Activated CD4-positive, alpha-beta T cell treated with anti-CD3 and anti-CD28 coated beads for 1 hour (primary cell): ENCODE data around the gene KCP.
A peak's percentile ranks its signal among the peaks of the same experiment; 100 is the strongest.

Experiments
- DNase-seq: peaks from one replicate; pipeline ENCODE4 v3.0.0-alpha.2; 2020

KCP gene

GRCh38 chr7:128938544-128939074 lies 28.1 kb upstream of the KCP start:
- DNase-seq: no peak

GRCh38 chr7:128937647-128938543 lies 27.4 kb upstream of the KCP start, which contains the start of gene IRF5:
IRF5 (plus strand) TSS chr7:128937927; CDS start chr7:128942082, 4,155 bp downstream.
- no peak for DNase-seq

GRCh38 chr7:128937271-128937646 lies 26.8 kb upstream of the KCP start:
- no peak for DNase-seq

- DNase-seq: no peak
Observed at GRCh38 chr7:128936798-128937197, 26.3 kb upstream of the KCP start.

DNA sequence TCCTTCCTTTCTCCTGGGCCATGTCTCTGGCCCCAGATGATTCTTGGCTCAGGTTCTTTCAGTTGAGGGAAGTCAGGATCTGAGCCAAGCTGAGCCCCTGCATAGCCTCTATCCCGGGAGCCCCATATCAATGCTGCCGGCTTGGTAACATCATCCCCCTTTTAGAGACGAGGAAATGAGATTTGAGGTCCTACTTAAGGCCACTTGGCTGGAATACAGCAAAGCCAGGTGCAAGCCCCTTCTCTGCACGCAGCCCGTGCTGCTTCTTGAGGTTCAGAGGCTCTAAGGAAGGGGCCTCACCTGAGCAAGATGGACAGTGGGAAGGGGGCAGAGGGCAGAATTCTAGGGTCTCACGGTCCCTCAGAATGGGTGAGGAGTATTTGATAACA lies 24.8 kb upstream of the KCP start:
- DNase-seq: no peak

DNA sequence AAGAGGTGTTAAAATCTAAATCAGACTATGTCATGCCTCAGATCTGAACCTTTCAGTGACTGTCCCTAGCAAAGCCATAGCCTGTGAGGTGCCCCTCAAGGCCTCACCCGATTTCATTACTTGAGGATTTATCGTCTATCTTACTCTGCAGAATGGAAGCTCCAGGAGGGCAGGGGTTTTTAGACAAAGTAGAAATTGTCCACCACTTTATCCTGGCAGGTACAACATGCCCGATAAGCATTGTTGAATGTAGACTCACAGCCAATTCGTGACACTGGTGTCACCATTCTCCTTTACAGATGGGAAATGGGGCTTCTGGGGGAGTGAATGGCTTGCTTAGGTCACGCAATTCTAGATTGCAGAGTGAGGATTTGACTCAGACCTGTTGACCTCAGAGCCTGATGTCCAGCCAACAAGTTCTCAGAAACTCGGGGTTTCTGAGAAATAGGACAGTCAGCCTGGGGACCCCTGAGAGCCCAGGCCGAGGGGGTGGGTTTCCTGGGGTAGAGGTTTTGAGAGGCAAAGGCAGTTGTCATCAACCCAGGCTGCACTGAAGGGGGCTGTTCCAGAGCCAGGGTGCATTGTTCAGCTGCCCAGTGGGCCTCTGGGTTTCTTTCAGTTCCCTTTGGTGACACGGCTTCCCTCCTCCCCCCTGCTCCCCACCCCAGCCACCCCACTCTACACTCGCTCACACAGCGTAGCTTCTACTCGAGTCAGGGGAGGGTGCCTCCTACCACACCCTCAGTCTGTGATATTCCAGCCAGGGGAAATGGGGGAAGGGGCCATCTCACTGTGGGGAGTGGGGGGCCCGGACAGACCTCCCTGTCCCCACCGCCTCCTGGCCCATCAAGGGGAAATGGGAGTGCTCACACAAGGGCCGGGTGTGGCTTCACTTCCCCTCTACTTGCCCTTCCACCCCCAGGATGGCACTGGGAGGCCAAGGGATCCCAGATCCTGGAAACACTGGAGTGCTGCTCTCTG lies 24.1 kb upstream of the KCP start:
- no peak for DNase-seq

DNA sequence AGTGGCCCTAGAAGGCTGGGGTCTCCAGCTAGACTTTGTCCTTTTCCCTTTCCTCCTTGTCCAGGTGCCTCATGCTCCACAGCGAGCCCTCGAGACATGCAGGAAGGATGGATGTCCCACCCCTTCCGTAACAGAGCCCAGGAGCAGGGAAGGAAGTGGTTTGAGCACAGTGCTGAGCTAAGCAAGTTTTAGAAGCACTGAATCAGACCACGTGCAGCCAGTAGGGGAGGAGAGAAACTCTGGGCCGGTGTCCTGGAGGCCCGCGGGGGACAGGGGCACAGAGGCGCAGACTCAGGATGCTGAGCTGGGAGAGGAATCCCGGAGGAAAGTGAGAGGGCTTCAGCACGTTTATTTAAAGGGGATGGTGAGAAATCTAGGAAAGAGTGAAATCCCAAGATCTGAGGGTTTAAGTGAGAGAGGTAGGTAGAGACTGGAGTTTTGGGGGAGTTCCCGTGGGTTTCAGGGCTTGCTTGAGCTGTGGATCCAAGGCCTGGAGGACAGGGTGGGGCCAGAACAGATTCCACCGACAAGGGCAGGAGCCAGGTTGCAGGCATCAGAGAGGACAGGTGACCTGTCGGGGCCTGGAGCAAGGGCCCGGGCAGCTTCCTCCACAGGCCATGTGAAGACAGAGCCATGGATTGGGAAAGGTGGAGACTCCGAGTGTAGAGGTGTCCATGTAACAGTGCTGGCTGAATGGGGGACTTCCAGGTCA lies 22.8 kb upstream of the KCP start:
- no peak for DNase-seq

- DNase-seq: no peak
Observed at GRCh38 chr7:128932862-128933179, 22.3 kb upstream of the KCP start.

DNA sequence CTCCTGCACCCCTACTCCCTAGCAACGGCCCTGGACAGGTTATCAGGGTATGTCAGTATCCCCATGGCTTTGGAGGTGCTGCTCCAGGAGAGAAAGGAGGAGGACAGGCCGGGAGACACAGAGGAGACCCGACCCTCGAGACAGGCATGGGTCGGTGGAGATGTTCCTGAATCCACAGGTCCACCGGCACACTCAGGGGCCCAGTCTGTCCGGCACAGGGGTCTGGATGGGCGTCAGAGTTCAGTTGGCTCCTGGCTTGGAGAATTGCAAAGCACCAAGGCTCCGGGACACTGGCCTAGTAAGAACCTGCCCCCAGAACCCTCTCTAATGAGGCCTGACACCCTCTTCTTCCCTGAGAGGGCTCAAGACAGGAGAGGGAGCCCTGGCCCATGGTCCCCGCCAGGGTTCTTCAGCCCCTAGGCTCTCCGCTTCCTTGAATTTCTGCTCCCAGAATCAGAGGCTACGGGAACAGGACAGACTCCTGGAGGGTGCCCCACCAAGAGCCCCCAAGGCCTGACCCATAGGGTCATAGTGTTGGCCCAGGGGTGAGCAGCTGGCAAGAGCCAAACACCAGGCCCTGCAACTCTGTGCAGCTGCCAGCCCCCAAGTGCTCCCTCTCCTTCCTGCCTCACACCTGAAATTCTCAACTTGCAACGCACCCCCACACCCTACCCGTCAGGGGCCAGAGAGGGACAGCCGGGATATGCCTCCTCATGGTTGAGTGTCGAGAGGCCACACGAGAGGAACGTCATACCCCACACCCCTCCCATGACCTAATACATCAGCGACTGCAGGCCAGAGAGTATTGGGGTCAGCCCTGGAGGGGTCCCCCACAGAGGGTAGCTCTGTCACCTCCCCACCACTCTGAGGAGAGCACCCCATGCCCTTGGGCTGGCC lies 21.7 kb upstream of the KCP start:
- no peak for DNase-seq

DNA sequence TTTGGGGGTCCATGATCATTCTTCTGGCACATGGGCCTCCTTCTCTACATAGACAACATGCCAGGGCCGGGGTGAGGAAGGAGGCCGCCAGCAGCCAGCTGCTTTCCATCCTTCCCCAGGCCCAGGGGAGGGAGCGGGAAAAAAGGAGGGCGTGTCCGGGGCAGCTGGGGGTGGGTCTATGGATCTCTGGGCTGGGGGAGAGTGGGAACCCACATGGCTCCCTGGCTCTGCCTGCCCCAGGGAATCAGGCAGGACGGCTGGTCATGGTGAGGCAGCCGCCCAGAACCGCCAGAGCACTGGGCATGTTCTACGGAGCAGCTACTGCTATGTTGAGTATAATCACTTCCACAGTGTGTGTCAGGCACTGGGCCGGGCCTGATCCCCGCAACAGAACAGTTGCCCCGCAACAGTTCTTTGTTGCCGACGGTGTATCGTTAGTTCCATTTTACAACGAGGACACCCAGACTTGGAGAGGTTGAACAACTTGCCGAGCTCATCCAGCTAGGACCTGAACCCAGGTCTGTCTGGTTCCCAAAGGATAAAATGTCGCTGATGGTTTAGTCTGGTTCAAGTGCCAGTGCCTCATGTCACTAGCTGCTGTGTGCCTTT lies 20.8 kb upstream of the KCP start:
- DNase-seq: no peak

GRCh38 chr7:128928882-128929788 lies 18.6 kb upstream of the KCP start:
- DNase-seq: no peak

- no peak for DNase-seq
Observed at GRCh38 chr7:128928159-128928813, 17.8 kb upstream of the KCP start.

GRCh38 chr7:128924707-128925588 lies 14.4 kb upstream of the KCP start:
- DNase-seq: no peak

DNA sequence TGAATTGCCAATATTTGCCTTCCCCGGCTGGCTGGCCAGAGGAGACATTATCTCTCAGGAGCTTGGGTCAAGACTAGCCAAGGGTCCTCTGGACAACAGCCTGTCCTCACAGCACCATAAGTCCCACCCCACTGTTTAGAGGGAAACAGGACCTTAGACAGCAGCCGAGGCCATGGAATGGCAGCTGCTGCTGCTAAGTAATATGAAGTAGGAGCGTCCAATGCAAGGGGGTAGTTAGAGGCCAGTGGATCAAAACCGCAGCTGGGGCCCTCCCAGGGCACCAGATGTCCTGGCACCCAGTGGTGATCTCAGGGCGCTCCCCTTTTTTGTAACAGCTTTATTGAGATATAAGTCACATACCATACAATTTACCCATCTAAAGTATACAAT lies 12.9 kb upstream of the KCP start:
- DNase-seq: no peak

DNA sequence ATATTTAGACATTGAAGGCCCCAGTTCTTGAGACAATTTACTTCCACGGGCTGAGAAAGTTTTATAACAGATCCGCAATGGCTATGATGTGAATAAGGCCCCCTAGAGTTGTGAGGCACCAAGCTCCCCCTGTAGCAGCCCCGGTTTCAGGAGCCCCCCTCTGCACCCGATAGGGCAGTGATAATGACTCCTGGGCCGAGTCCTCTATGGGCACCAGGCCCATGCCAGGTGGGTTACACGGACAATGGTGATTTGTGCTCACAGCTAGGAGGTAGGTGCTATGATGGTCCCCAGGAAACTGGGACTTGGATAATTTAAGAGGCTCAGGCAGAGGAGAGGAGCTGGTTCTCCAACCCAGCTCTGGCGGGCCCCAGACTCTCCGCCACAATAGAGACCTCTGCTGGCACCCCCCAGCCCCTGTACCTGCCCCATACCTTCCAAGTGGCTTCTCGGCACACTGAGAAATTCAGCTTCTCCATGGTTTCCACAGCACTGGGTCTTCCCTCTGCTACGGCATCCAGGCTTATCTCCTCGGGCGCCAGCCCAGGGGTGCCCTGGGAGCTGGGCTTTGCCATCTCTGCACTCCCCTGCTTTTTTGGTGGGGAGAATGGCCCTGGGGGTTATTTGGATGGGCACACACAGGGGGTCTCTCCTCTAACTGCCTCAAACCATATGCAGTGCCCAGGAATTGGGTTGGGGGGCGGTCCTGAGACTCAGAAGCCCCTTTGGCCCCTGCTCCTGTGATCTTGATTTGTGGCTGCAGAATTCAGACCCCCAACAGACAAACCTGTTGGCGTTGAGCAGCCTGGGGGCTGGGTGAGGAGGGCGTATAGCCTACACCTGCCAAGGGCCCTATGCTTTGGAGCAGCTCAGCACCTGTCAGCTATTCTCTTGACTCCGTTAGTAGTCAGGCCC lies 12.2 kb upstream of the KCP start:
- DNase-seq: no peak

DNA sequence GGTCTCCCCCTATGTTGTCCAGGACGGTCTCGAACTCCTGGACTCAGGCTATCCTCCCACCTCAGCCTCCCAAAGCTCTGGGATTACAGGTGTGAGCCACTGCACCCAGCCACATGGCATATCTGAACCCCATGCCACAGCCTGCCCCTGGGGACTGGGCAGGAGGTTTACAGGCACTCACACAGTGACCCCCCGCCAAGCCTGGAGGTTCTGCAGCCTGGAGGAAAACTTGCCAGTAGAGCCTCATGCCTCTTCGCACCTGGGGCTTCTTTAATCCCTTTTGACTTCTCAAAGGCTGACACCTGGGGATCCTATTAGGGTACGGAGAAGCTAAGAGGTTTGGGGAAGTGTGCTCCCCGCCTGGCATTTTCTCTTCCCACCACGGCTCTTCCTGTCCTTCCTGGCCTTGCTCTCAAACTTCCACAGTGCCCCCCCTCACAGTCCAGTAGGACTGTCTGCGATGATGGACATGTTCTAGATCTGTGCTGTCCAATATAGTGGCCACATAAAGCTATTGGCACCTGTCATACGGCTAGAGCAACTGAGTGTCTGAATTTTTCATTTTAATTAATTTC lies 11.4 kb upstream of the KCP start:
- no peak for DNase-seq

GRCh38 chr7:128920913-128921582 lies 10.5 kb upstream of the KCP start:
- DNase-seq: peak; percentile 6
